Activated effector memory CD4-positive, alpha-beta T cell treated with anti-CD3 and anti-CD28 coated beads, Interleukin-2, amount 50 U/mL, for 16 hours (primary cell): ENCODE results near the gene ZC3HAV1L.
"Not testable (repeated sequence)": the region's sequence is repeated elsewhere in the genome, so short reads cannot be mapped to it uniquely, and the experiment has no call there.

ENCODE experiments used
- DNase-seq: peaks from one replicate; pipeline ENCODE4 v3.0.0-alpha.2; 2020

Gene ZC3HAV1L, protein sequence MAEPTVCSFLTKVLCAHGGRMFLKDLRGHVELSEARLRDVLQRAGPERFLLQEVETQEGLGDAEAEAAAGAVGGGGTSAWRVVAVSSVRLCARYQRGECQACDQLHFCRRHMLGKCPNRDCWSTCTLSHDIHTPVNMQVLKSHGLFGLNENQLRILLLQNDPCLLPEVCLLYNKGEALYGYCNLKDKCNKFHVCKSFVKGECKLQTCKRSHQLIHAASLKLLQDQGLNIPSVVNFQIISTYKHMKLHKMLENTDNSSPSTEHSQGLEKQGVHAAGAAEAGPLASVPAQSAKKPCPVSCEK

DNA sequence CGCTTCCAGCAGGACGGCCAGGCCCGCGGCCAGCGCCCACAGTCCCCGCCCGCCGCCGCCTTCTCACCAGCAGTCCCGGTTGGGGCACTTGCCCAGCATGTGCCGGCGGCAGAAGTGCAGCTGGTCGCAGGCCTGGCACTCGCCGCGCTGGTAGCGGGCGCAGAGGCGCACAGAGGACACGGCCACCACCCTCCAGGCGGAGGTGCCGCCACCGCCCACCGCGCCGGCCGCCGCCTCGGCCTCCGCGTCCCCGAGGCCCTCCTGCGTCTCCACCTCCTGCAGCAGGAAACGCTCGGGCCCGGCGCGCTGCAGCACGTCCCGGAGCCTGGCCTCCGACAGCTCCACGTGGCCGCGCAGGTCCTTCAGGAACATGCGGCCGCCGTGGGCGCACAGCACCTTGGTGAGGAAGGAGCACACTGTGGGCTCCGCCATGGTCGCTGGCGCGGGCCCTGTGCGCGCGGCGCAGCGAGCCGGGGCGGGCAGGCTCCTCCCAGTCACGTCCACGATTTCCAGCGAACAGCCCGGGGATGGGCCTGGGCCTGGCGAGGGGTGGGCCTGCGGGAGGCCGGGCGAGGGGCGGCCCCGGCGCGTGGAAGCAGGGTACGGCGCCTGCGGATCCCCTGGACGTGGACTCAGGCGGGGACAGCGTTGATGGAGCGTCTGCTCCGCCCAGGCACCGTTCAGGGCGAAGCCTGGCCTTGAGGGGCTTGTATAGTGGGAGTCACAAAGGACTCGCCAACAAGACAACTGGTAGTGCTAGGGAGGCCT, at the start of gene ZC3HAV1L:
Gene ZC3HAV1L (minus strand): TSS at position 457 of the 768 bp plus-strand sequence. CDS start 25 bp downstream, at position 432.
- peak; percentile 80 for DNase-seq

DNA sequence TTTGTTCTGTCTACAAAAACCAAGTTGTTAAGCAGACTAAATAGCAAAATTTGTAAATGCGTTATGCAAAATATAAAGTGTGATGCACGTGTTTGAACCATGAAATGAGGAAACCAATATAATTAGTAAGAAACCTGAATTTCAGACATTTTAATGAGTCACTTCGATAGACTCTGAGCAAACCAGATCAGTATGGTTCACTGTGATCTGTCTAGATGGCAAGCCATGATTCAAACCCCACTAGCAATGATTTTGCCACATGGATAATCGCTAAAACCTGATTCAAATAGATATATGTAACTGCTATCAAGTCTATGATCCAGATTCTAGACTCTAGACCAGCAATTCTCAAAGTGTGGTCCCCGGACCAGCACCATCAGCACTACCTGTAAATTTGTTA, 48.9 kb upstream of the ZC3HAV1L start:
- no peak for DNase-seq

DNA sequence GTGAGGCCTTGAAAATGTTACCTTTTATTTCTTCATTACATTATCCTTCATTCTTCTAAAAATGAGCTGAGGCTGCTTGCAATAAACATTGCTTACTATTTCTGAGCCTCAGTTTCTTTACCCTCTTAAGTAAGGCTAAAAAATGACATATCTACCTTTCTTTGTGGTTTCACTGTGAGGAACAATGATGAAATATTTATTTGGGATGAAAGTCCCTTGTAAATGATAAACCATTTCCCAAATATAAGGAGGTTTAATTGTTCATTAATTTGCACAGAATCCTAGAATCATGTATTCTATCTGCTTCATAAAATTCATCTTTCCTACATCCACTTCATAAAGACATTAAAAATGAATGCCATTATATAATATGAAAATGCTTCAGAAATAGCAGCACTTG, 45.7 kb upstream of the ZC3HAV1L start:
- DNase-seq: no peak

DNA sequence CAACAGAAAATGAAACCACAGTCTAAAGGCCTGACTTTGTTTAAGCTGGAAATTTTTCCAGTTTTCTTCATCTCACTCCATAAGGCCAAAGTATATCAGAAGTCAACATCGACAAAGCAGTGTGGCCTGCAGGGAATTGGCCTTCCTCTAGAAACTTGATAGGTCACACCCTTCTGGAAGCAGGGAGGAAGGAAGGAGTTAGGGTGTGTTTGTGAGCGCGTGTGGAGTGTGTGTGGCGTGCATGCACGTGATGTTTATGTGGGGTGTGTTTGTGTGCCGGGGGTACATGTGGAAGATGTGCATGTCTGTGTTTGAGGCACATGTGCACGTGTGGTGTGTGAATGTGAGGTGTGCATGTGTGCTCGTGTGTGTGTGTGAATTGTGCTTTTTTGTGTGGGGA, 45.1 kb upstream of the ZC3HAV1L start:
- DNase-seq: no peak

DNA sequence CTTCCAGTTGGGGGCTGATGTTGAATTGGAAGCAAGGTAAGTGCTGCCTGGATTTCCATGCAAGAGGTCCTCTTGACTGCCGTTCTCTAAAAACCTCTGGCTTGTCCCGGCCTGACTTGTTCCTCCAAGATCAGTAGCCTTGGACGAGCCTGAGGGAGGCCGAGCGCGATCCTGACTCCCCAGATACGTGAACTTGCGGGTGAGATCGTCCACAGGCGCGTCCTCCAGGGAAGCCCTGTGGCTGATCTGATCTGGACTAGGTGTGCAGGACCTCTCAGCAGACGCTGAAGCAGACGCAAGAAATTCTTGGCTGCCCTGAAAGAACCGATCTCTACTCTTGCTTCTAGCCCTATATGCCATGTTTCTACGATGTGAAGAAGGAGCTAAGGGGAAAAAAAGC, 44.0 kb upstream of the ZC3HAV1L start:
- DNase-seq: no peak

DNA sequence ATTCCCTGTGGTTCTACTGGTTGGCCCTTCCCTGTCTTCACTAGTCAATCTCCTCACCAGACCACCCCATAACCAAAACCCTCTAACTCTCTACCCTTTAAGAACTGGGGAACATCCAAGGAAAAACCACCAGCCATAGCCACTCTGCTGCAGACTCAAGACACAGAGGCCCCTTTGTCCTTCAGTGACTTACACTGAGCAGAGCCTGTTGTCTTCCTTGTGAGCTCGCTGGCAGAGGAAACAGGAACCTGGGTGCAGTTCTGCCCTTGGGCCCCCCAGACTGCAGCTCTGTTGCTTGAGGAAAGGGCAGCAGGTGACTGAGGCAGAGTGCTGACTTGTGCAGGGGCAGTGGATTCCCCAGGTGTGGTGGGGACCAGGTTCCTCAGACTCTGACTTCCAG, 43.1 kb upstream of the ZC3HAV1L start:
- DNase-seq: no peak

DNA sequence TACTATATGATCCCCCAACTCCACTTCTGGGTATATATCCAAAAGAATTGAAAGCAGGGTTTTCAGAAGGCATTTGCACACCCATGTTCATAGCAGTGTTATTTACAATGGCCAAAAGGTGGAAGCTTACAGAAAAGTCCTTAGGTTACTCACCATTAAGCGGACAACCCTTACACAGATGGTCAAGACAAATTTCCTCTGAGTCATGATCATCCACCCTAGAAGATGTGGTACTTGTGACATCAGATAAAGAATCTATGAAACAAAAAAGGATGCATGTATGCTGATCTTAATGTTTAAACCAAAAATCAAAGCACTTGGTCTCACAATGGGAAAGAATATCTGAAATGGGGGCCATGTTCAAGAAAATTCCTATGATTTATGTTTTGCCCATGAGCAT, 42.6 kb upstream of the ZC3HAV1L start:
- DNase-seq: no peak

DNA sequence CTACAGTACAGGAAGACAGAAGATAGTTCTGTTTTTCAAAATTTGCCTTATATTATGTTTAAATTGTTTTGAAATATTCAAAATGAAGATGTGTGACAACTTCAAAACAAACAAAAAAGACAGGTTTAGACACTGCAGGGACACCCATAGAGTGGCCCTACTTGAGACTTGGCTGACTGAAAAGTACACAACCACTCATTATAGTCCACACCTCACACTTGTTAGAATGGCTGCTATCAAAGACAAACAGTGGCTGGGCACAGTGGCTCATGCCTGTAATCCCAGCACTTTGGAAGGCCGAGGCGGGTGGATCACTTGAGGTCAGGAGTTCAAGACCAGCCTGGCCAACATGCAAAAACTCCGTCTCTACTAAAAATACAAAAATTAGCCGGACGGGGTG, 41.9 kb upstream of the ZC3HAV1L start:
- DNase-seq: not testable (repeated sequence)

DNA sequence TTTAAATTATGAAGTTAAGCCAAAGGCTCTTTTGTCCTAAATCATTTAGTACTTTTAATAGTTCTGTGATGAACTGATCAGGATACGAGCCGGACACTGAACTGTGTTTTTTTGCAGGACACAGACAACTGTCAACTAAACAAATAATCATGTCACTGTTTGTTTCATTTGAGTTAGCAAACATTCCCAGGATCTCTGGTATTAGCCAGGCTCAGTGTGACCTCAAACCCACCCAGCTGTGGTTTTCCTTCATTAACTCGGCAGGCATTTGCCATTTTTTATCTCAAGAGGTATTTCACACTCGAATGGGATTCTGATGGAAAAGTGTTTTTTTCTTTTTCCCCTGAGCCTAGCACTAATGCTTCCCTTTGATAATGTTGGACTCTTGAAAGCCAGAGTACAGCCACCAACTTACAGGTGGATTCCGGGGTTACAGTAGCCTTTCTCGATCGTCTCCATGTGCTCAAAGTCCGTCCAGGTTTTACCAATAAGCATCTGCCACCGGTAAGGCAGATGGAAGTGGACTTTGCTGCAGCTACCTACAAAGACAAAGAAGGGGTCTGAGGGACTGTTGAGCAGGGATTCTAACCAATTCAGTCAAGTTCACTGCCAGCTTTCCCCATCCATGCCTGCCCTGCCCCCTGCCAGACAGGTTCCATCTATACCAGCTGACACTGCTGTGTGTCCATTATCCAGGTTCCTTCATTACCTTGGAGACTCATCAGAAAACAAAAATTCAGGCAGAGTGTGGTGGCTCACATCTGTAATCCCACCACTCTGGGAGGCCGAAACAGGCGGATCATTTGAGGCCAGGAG, 40.2 kb upstream of the ZC3HAV1L start:
- DNase-seq: no peak

DNA sequence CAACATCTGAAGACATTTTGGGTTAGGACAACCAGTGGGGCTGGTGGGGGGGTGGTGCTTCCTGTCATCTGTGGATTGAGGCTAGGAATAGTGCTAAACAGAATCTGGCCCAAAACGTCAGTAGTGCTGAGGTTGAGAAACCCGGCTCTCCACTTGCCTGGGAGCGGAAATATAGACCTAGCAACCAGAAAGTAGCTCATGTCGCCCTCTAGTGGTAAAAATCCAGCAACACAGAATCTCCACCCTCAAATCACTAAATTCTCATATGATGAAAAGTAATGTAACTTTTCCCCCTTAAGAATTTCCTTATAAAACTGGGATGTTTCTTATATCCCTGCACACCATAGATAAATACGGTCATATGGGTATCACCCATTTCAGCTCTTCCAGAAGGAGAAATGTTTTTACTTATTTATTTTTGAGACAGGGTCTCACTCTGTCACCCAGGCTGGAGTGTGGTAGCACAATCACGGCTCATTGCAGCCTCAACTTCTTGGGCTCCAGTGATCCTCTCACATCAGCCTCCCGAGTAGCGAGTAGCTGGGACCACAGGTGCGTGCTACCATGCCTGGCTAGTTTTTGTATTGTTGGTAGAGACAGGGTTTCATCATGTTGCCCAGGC, 39.3 kb upstream of the ZC3HAV1L start:
- peak; percentile 85 for DNase-seq

DNA sequence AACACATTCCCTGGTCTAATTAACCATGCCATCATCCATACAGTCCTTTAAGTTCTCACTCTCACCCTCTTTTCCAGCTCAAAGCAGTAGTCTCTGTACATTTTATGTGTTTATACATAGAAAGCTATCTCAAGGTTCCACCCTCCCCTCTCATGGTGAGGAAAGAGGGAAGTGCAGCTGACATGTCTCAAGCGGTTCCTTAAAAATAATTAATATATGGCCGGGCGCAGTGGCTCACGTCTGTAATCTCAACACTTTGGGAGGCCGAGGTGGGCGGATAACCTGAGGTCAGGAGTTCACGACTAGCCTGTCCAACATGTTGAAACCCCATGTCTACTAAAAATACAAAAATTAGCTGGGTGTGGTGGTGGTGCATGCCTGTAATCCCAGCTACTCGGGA, 37.0 kb upstream of the ZC3HAV1L start:
- DNase-seq: no peak

DNA sequence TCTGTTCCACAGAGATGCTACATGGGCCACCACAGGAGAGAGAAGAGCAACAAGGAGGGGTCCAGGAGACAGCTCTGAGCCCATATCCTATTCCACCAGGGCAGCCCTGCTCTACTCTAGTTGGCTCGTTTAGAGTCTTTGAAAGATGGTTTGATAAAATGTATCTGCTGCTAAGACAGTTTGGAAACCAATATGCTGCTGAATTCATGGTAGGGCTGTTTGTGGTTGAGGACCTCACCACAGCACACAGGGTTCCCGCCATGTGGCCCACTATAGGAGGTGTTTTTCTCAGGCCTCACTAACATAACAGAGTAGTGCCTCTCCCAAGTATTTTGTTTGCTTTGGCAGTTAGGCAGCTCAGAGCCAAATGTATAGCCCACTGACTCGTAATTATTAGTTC, 35.8 kb upstream of the ZC3HAV1L start:
- no peak for DNase-seq

DNA sequence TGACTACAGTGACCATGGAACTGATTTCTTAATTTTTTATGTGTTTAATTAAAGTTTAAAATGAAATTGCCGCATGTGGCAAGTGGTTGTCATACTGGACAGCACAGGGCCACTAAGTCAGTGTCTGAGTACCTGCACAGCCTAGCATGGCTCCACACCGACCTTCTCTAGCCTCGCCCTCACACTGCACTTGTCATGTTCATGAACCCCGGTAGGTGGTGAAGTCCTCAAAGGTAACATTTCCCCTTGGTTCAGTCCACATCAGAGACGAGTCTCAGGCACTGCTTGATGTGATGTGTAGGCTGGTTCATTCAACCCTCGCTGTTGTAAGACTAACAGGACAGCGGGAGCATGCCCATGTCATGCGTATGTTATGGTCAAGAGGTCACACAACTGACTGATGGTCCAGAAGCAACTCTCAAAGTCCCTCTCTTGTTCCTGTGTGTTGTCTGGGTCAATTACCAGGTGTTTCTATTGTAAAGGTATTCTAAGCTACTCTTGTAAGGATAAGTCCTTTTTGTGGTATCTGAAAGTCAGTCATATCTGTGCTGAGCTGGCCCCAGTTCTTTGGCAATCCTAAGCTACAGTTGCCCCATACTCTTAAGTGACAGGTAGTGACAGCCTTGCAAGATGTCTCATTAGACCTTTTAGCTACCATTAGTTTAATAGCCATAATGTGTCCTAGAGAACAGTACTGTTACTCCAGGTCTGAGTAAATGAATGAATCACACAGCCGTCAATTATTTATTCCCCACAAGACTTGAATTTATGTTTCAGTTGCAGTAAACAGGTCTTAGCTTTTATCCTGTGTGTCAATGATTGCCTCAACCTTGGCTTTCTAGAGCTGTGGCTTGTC, 32.9 kb upstream of the ZC3HAV1L start:
- DNase-seq: no peak

DNA sequence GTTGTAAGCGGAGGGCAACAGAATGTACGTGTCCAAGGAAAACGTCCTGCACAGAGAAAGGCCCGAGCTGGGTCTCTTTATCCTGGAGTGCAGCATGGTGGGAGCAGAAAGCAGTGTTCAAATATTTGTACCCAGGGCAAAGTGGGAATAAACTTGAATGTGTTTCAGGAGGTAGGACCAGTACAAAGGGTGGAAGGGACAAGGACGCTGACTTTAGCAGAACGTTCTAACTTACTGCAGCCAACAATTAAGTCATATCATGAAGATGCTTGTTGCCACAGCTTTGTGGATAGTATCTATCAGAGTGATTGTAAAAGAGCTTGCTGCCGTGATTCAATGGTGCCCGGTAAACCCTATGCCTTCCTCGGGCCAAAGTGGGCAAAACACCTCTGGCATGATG, 30.5 kb upstream of the ZC3HAV1L start:
- no peak for DNase-seq

DNA sequence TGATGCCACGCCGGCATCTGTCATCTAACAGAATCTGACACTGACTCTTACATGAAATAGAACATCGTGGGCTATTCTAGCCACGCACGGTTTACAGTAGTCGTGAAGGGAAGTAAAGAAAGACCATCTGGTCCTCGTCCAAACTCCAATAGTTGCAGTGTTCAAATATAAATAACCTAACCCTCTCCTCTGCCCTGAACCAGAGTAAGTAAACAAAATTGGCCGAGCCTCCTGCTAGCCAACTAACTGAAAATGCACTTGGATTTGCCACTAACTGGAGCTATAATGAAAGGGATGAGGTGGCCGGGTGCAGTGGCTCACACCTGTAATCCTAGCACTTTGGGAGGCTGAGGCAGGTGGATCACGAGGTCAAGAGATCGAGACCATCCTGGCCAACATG, 29.5 kb upstream of the ZC3HAV1L start:
- DNase-seq: no peak

DNA sequence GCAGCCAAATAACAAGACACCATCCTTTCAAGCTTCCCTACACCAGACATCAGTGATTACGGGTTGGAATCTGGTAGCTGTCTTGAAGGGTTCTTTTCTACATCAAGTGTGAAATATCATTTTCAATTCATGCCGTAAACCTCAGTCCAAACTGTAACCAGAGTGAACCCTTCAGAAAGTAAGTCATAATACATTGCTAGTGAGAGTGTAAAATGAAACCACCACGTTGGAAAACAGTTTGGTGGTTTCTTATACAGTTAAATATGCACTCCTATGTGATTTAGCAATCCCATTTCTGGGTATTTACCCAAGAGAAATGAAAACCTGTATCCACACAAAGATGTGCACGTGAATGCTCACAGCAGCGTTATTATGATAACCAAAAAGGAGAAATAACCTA, 25.6 kb upstream of the ZC3HAV1L start:
- DNase-seq: no peak

DNA sequence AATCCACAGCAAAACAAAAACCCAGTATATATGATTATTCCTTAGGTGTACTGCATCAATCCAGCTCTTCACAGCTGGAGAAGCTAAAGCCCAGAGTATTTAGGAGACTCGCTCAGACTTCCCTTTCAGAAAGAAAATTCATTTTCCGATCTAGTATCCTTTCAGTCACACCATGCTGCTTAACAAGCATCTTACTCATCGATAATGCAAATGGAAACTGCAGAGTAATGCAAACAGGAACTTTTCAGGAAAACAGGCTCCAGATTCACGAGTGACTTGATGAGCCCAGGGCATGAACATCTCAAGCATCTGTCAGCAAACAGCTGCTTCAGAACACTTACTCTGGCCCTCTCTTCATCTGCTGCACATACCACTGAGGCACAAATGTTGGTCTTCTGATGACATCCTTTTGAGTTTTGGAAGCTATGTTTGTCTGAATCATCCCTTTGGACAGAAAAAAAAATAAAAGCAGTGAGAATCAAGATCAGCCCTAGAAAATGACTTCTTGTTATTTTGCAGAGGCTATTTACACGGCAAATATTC, 24.9 kb upstream of the ZC3HAV1L start:
- no peak for DNase-seq

DNA sequence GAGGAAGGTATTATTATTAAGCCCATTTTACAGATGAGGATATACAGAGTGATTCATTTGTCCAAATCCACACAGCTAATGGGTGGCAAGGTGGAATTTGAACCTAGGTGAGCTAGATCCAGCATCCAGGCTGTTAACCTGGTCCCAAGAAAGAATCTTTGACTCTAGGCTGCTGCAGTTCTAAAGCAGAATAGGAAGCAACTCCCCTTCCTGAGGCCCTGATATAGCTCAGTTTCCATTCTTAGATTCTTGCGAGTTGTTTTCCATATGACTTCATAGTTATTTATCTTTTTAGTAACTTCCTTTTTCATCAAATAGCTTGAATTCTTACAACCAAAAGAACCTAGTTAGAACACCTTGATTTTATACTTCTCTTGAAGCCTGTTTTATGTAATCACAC, 24.1 kb upstream of the ZC3HAV1L start:
- no peak for DNase-seq

DNA sequence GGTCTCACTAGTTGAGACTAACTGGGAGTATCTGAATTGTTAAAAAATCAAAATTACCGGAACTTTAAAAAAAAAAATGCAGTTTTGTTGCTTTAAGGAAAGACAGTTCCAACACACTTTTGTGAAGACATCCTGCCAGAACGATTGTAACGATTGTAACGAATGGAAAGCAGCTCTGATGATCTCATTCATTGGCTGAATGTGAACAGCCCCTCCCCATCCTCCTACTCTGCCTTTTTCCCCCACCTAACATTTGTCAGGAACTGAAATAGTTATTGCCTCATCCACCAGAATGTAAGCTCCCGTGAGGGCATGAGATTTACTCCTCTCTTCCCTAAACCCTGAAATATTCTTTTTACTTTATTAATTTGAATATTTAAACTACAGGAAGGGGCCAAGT, 23.1 kb upstream of the ZC3HAV1L start:
- DNase-seq: no peak

DNA sequence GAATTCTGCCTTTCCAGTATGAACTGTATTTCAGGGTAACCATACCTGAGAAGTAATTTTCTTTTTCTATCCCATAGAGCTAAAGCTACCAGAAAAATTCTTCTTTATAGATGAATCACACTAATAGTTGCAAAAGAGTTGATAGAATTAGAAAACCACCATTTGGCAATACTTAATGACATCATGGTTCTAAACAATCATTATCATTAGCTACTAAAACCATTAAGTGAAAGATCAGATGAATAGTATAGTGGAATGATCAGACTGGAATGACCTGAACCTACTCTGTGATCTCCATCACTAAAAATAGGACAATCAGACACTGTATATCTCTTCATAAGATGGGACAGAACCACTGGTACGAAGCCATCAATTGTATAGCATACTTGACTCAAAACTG, 19.8 kb upstream of the ZC3HAV1L start:
- DNase-seq: no peak

DNA sequence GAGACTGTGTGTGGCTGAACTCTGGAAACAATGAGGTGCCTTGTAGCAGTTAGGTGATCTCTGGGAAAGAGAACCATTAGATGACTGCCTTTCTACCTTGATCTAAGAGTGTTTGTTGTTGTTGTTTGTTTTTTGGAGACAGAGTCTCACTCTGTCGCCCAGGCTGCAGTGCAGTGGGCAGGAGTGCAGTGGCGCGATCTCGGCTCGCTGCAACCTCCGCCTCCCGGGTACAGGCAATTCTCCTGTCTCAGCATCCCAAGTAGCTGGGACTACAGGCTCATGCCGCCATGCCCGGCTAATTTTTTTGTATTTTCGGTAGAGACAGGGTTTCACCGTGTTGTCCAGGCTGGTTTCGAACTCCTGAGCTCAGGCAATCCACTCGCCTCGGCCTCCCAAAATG, 18.8 kb upstream of the ZC3HAV1L start:
- DNase-seq: not testable (repeated sequence)

DNA sequence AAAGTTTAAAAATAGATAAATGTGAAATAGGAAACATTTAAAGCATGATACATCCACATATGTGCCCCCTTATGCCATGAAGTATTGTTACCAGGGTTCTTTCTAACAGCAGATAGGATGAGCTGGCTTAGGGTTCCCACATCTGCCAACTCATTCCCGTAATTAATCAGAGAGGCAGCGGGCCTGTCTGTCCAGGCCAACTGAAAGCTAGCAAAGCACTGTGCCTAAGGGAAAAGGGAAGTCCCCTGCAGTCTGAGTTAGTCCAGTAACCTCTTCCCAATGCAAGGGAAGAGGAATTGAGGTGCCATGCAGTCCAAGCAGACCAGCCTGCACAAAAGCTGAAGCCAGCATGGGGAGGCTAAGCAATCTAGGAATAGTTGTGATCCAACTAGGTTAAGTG, 18.3 kb upstream of the ZC3HAV1L start:
- no peak for DNase-seq
